Right lobe of liver (tissue), 6 donors: Measurements from ENCODE around the gene VAC14. TPM values are rescaled to one million over a fixed set of nuclear protein-coding genes. Genes with fewer than 3 reads are reported as not detected.

Experiments
- ATAC-seq, 4 donors: fragments of 200-7000 bp; cut with Tn5 transposase; one replicate each; pipeline ENCODE4 v1.9.1; 2020; ENCODE audit warnings: mild to moderate bottlenecking in 4 of 4, moderate library complexity in 4 of 4
- DNase-seq, 3 donors: peaks; one replicate each; pipeline ENCODE4 v3.0.0-alpha.2; 2020
- H3K27ac ChIP-seq, 3 donors: fragments of 200-600 bp; one replicate each; pipeline ENCODE4 v1.8.0; 2022
- H3K27me3 ChIP-seq, 2 donors: fragments of 200-600 bp; one replicate each; pipeline ENCODE4 v1.8.0; 2022
- H3K36me3 ChIP-seq, 4 donors: fragments of 200-600 bp; sonication (generic) in 1 of 4; one replicate each; pipeline versions ENCODE4 v1.5.1 to v1.8.0; 2017 to 2022; ENCODE audit warnings: control low read depth in 1 of 4
- H3K4me1 ChIP-seq, 4 donors: fragments of 200-600 bp; sonication (generic) in 1 of 4; one replicate each; pipeline versions ENCODE4 v1.5.1 to v1.8.0; 2017 to 2022; ENCODE audit warnings: control low read depth in 1 of 4
- H3K4me3 ChIP-seq, 3 donors: fragments of 200-600 bp; one replicate each; pipeline ENCODE4 v1.8.0; 2022
- H3K9me3 ChIP-seq, 4 donors: fragments of 200-600 bp; sonication (generic) in 1 of 4; one replicate each; pipeline versions ENCODE4 v1.5.1 to v1.8.0; 2017 to 2022; ENCODE audit warnings: control low read depth in 1 of 4
- CTCF ChIP-seq, 4 donors: fragments of 200-600 bp in 3 of 4; fragments of 450-650 bp in 1 of 4; IDR thresholded peaks; one replicate each; pipeline versions ENCODE4 v1.5.1 to v1.8.0; 2016 to 2022; ENCODE audit warnings: antibody characterized with exemption in 4 of 4, mild to moderate bottlenecking in 2 of 4
- POLR2A ChIP-seq: fragments of 450-650 bp; IDR thresholded peaks from one replicate; pipeline ENCODE4 v1.6.1; 2017; ENCODE audit warnings: antibody characterized with exemption, mild to moderate bottlenecking
- WGBS: methylation state at CpG from one replicate; pipeline ENCODE4 v1.1.6; 2018; ENCODE audit warnings: low coverage, low lambda C conversion rate; ENCODE audit not compliant: insufficient coverage; ENCODE audit errors: missing lambda C conversion rate; 5-methylcytosine and 5-hydroxymethylcytosine counted together
- intact Hi-C, 2 donors: fragments of 100-400 bp; cut with DNase I; formaldehyde crosslinking; loops; one replicate each; pipeline versions ENCODE4 v1.11.2 to v1.14.1; 2022
- total RNA-seq, 6 experiments: library from RNA; depleted of rRNA in 2 of 6; stranded (reverse); fragments of >200 nt in 2 of 6; fragmentation: NEBNext Ultra II Directional in 3 of 6; extraction: Animal tissue kit (Norgen Biotek cat#: 25700) in 3 of 6; gene quantifications; one replicate each; pipeline versions ENCODE4 v1.1.0 to v1.2.4, GENCODE V29; 2016 to 2023
- donor health status: DM: no; HTN: yes; CAD: no.
- donor health status: DM: no; HTN: no; CAD: no.
- donor health status: DM: no; HTN: no; CAD: no.
- donor health status: DM: no; HTN: yes; CAD: no.
- donor health status: DM: no; HTN: yes; CAD: no.

The VAC14 gene
- total RNA-seq, 6 experiments from 2014 or later: 14.3 to 40.2 (median 23.4) TPM

GRCh38 chr16:70793851-70794502 lies 7.0 kb downstream of the VAC14 start:
- Histone ChIP-seq H3K27ac (no peak overlapping the region), H3K27me3 (no peaks in the 10 kb centered on the region), H3K4me3 (no peak overlapping the region), H3K36me3 (no peaks in the 10 kb centered on the region), H3K9me3 (no peaks in the 10 kb centered on the region), H3K4me1 (peaks cover 0 to under 1% (median 0%) of the 10 kb centered on the region in 4 donors)
- ATAC-seq (no peak), DNase-seq (no peak)
- WGBS: 89% methylated on average over 8 of the region's 8 CpGs
- intact Hi-C loops: no loop called here
- TF ChIP-seq CTCF (IDR thresholded peaks at IDR 0.05): no peak
- TF ChIP-seq POLR2A: no peak

GRCh38 chr16:70790815-70791214 lies 10.1 kb downstream of the VAC14 start:
- DNase-seq (peak in 1 of 3 donors; percentile 53), ATAC-seq (peak; percentile 64 to 77 (median 72))
- TF ChIP-seq POLR2A: no peak
- TF ChIP-seq CTCF (IDR thresholded peaks at IDR 0.05): no peak
- Histone ChIP-seq H3K27me3 (no peaks in the 10 kb centered on the region), H3K4me1 (no peaks in the 10 kb centered on the region), H3K27ac (no peak overlapping the region), H3K9me3 (no peaks in the 10 kb centered on the region), H3K36me3 (no peaks in the 10 kb centered on the region), H3K4me3 (no peak overlapping the region)
- WGBS: 50% methylated on average over 2 of the region's 8 CpGs
- intact Hi-C loops: no loop called here

- WGBS: 87% methylated on average over 9 of the region's 16 CpGs
- DNase-seq: no peak
- Histone ChIP-seq H3K4me1 (no peaks in the 10 kb centered on the region), H3K27me3 (no peaks in the 10 kb centered on the region), H3K36me3 (peaks cover 0 to 6% (median 2%) of the 10 kb centered on the region in 4 donors), H3K27ac (no peak overlapping the region), H3K9me3 (no peaks in the 10 kb centered on the region), H3K4me3 (no peak overlapping the region)
- intact Hi-C loops: no loop called here
- TF ChIP-seq CTCF (IDR thresholded peaks at IDR 0.05): no peak
- no peak for TF ChIP-seq POLR2A
- no peak for ATAC-seq
These were observed 11.1 kb downstream of the VAC14 start for GRCh38 chr16:70789595-70790447.

GRCh38 chr16:70788668-70789594 lies 12.0 kb downstream of the VAC14 start:
- H3K36me3 ChIP-seq: peaks cover 0 to 15% (median 8%) of the 10 kb centered on the region in 4 donors
- no peaks in the 10 kb centered on the region for H3K27me3 ChIP-seq
- TF ChIP-seq POLR2A: no peak
- TF ChIP-seq CTCF (IDR thresholded peaks at IDR 0.05): no peak
- no peak for ATAC-seq
- no peaks in the 10 kb centered on the region for H3K9me3 ChIP-seq
- WGBS: 87% methylated on average over 6 of the region's 18 CpGs
- no peaks in the 10 kb centered on the region for H3K4me1 ChIP-seq
- no peak for DNase-seq
- H3K27ac ChIP-seq: no peak overlapping the region
- intact Hi-C loops: no loop called here
- no peak overlapping the region for H3K4me3 ChIP-seq
